Memory B cell (primary cell): Measurements from ENCODE around the gene MCU.
"Not testable (repeated sequence)": the region's sequence is repeated elsewhere in the genome, so short reads cannot be mapped to it uniquely, and the experiment has no call there.

ENCODE experiments used
- ATAC-seq: fragments of 150-1000 bp; cut with Tn5 transposase; 2 replicates; pipeline ENCODE4 v1.10.0; 2021; ENCODE audit warnings: low read depth, mild to moderate bottlenecking, moderate library complexity
- DNase-seq, 2 donors: peaks; one replicate each; pipeline ENCODE4 v3.0.0; 2022; ENCODE audit warnings: low spot score in 2 of 2
- H3K27ac Mint-ChIP-seq: one replicate; pipeline ENCODE4 v1.8.0; 2022; ENCODE audit warnings: mild to moderate bottlenecking, moderate library complexity, mixed read lengths
- H3K27me3 Mint-ChIP-seq: one replicate; pipeline ENCODE4 v1.8.0; 2022; ENCODE audit warnings: mixed read lengths
- H3K36me3 Mint-ChIP-seq: one replicate; pipeline ENCODE4 v1.8.0; 2022; ENCODE audit warnings: mild to moderate bottlenecking, mixed read lengths
- H3K4me1 Mint-ChIP-seq: one replicate; pipeline ENCODE4 v1.8.0; 2022; ENCODE audit warnings: mixed read lengths
- H3K4me3 Mint-ChIP-seq: one replicate; pipeline ENCODE4 v1.8.0; 2022; ENCODE audit warnings: mild to moderate bottlenecking, moderate library complexity, mixed read lengths
- H3K9me3 Mint-ChIP-seq: one replicate; pipeline ENCODE4 v1.8.0; 2022; ENCODE audit warnings: mixed read lengths

MCU gene

GRCh38 chr10:72747521-72747920 lies 55.6 kb downstream of the MCU start:
- Mint-ChIP-seq H3K36me3 (peaks cover 6% of the 10 kb centered on the region), H3K4me3 (no peak overlapping the region), H3K27ac (no peak overlapping the region), H3K27me3 (no peaks in the 10 kb centered on the region), H3K9me3 (no peaks in the 10 kb centered on the region), H3K4me1 (peaks cover 5% of the 10 kb centered on the region)
- DNase-seq (no peak), ATAC-seq (no peak)

DNA sequence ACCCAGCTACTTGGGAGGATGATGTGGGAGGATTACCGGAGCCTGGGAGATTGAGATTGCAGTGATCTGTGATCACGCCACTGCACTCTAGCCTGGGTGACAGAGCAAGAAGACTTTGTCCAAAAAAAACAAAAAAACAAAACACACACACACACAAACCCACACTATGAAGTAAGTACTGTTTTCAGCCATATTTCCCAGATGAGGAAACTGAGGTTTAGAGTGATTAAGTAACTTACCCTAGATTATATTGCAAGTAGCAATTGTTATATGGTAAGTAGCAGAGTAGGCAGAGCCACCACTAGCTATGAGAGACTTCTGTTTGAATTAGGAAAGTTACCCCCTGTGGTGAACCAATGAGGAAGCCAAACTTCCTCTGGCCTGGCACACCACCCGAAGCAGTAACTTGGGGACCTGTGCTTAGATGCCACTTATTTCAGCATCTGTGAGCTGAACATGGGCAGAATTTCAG lies 61.9 kb downstream of the MCU start:
- Mint-ChIP-seq H3K9me3 (no peaks in the 10 kb centered on the region), H3K27me3 (no peaks in the 10 kb centered on the region), H3K4me3 (no peak overlapping the region), H3K36me3 (peaks cover 3% of the 10 kb centered on the region), H3K27ac (no peak overlapping the region), H3K4me1 (peaks cover 7% of the 10 kb centered on the region)
- DNase-seq, result no peak
- ATAC-seq, result peak; percentile 43

DNA sequence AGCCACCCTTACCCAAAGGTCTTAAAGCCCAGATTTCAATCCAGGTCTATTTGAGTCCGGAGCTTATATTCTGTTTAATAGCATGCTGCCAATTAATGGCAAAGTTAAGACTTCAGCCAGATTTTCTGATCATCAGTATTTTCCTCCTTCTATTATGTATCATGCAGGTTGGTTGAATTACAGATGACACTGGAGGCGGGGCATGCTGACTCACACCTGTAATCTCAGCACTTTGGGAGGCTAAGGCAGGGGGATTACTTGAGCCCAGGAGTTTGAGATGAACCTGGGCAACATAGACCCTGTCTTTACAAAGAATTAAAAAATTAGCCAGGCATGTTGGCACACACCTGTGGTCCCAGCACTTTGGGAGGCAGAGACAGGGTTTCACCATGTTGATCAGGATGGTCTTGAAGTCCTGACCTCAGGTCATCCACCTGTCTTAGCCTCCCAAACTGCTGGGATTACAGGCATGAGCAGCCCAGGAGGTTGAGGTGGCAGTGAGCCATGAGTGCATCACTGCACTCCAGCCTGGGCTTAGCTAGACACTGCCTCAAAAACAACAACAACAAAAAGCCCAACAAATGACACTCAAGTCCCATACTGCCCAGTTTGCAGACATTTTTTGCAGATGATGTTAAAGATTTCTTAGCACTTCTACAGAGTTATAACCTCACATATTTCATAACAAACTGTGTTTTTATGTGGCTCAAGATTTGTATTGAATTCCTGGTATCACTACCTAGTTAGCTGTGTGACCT lies 62.5 kb downstream of the MCU start:
- H3K4me3 Mint-ChIP-seq, result no peak overlapping the region
- H3K36me3 Mint-ChIP-seq, result peaks cover 3% of the 10 kb centered on the region
- H3K27me3 Mint-ChIP-seq, result no peaks in the 10 kb centered on the region
- no peaks in the 10 kb centered on the region for H3K9me3 Mint-ChIP-seq
- H3K27ac Mint-ChIP-seq, result no peak overlapping the region
- peaks cover 7% of the 10 kb centered on the region for H3K4me1 Mint-ChIP-seq
- ATAC-seq (no peak), DNase-seq (no peak)

DNA sequence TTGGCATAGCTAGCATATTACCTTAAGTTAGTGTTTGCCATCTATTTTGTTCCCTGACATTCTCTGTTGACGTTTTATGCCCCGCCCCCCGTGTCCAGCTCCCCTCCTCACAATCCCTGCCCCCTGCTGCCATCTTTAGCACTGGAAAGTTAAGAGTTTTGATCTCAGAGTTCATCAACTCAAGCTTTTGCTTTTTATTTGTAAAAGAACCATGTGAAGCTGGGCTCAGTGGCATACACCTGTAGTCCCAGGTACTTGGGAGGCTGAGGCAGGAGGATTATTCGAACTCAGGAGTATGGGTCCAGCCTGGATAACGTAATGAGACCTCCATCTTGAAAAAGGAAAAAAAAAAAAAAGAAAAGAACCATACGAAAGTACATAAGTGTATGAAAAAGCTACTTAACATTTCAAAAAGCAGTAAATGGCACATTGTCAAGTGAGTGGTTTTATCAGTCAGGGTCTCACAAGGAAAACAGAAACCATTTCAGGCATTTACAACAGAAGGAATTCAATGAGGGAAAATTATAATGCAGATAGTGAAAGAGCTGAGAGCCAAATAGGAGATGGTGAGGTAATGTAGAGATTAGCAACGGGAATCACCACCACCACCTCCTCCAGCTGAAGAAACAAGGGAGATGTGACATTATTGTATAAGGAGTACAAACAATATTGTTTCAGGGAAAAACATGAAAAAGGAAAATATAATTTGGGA lies 64.9 kb downstream of the MCU start:
- Mint-ChIP-seq H3K4me1 (peaks cover 7% of the 10 kb centered on the region), H3K4me3 (no peak overlapping the region), H3K27me3 (no peaks in the 10 kb centered on the region), H3K36me3 (peaks cover 5% of the 10 kb centered on the region), H3K9me3 (no peaks in the 10 kb centered on the region), H3K27ac (no peak overlapping the region)
- DNase-seq (no peak), ATAC-seq (no peak)

GRCh38 chr10:72757732-72758131 lies 65.8 kb downstream of the MCU start:
- Mint-ChIP-seq H3K9me3 (no peaks in the 10 kb centered on the region), H3K4me3 (no peak overlapping the region), H3K36me3 (peaks cover 3% of the 10 kb centered on the region), H3K27me3 (no peaks in the 10 kb centered on the region), H3K4me1 (peaks cover 5% of the 10 kb centered on the region), H3K27ac (no peak overlapping the region)
- ATAC-seq, result no peak
- DNase-seq, result no peak

- H3K36me3 Mint-ChIP-seq, DNase-seq, H3K27me3 Mint-ChIP-seq, H3K9me3 Mint-ChIP-seq, H3K27ac Mint-ChIP-seq, ATAC-seq, H3K4me3 Mint-ChIP-seq, H3K4me1 Mint-ChIP-seq: not testable (repeated sequence)
Observed at GRCh38 chr10:72758930-72759329, 67.0 kb downstream of the MCU start.

- Mint-ChIP-seq H3K36me3 (peaks cover 12% of the 10 kb centered on the region), H3K27ac (no peak overlapping the region), H3K9me3 (no peaks in the 10 kb centered on the region), H3K4me1 (no peaks in the 10 kb centered on the region), H3K27me3 (no peaks in the 10 kb centered on the region), H3K4me3 (no peak overlapping the region)
- DNase-seq (no peak), ATAC-seq (no peak)
Observed at GRCh38 chr10:72759584-72759983, 67.6 kb downstream of the MCU start.

DNA sequence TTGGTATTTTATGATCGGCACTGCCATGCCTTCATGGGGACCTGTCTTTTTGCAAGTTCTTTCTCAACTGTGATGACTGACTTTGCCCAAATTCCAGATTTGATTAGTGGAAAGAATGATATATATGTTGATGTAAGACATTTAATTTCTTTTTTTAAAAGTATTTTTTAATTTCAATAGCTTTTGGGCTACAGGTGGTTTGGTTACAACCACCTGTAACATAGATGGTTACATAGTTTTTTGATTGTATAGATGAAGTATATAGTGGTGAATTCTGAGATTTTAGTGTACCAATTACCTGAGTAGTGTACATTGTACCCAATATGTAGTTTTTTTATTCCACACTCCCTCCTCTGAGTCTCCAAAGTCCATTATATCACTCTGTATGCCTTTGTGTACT lies 69.6 kb downstream of the MCU start:
- DNase-seq (no peak), ATAC-seq (no peak)
- Mint-ChIP-seq H3K4me1 (no peaks in the 10 kb centered on the region), H3K4me3 (no peak overlapping the region), H3K27ac (no peak overlapping the region), H3K9me3 (no peaks in the 10 kb centered on the region), H3K36me3 (peaks cover 15% of the 10 kb centered on the region), H3K27me3 (no peaks in the 10 kb centered on the region)

DNA sequence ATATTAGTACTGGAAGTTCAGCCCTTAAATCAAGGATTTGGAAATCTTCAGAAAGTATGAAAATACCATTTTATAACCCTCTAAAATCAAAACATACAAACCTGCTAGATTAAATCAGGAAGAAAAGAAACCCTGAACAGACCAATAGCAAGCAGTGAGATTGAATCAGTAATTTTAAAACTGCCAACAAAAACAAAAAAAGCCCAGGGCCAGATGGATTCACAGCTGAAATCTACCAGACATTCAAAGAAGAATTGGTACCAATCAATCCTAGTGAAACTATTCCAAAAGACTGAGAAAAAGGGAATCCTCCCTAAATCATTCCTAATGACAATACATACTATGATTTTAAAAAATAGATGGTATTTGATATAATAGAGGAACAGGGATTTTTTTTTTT lies 70.1 kb downstream of the MCU start:
- no peak overlapping the region for H3K27ac Mint-ChIP-seq
- no peak overlapping the region for H3K4me3 Mint-ChIP-seq
- DNase-seq (no peak), ATAC-seq (no peak)
- H3K4me1 Mint-ChIP-seq, result no peaks in the 10 kb centered on the region
- H3K9me3 Mint-ChIP-seq, result no peaks in the 10 kb centered on the region
- no peaks in the 10 kb centered on the region for H3K27me3 Mint-ChIP-seq
- H3K36me3 Mint-ChIP-seq, result peaks cover 16% of the 10 kb centered on the region

- no peak for DNase-seq
- Mint-ChIP-seq H3K27ac (no peak overlapping the region), H3K4me1 (no peaks in the 10 kb centered on the region), H3K27me3 (no peaks in the 10 kb centered on the region), H3K4me3 (no peak overlapping the region), H3K9me3 (peaks cover 4% of the 10 kb centered on the region), H3K36me3 (peaks cover 19% of the 10 kb centered on the region)
- ATAC-seq, result no peak
Observed at GRCh38 chr10:72763201-72763600, 71.3 kb downstream of the MCU start.

- Mint-ChIP-seq H3K4me3 (no peak overlapping the region), H3K36me3 (peaks cover 22% of the 10 kb centered on the region), H3K9me3 (peaks cover 7% of the 10 kb centered on the region), H3K27ac (no peak overlapping the region), H3K4me1 (no peaks in the 10 kb centered on the region), H3K27me3 (no peaks in the 10 kb centered on the region)
- DNase-seq, result no peak
- ATAC-seq, result no peak
Observed at GRCh38 chr10:72764151-72764550, 72.2 kb downstream of the MCU start.

- Mint-ChIP-seq H3K4me1 (no peaks in the 10 kb centered on the region), H3K4me3 (no peak overlapping the region), H3K27ac (no peak overlapping the region), H3K9me3 (peaks cover 12% of the 10 kb centered on the region), H3K36me3 (peaks cover 29% of the 10 kb centered on the region), H3K27me3 (no peaks in the 10 kb centered on the region)
- ATAC-seq (no peak), DNase-seq (no peak)
Observed at GRCh38 chr10:72765051-72765745, 73.3 kb downstream of the MCU start.

- H3K4me3 Mint-ChIP-seq, H3K27ac Mint-ChIP-seq, DNase-seq, H3K4me1 Mint-ChIP-seq, H3K27me3 Mint-ChIP-seq, ATAC-seq: not testable (repeated sequence)
- peaks cover 41% of the 10 kb centered on the region for H3K36me3 Mint-ChIP-seq
- peaks cover 20% of the 10 kb centered on the region for H3K9me3 Mint-ChIP-seq
Observed at GRCh38 chr10:72771195-72771594, 79.3 kb downstream of the MCU start.

DNA sequence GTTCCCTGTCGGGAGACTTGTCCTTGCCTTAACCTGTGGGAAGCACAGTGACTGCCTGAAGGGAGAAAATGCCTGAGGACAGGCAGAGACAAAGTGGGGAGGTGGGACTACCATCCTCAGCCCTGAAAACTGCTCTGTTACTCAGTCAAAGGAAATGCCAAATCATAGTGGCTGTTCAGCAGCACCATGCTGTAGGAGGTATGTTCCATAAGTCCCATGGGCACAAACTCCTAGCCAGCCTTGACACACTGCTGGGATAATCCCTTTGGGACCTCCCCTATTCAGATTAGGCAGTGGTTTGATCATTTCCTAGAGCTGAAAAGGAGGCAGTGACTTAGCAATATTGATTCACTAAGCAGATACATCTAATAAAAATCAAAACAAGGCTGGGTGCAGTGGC lies 80.1 kb downstream of the MCU start:
- ATAC-seq (no peak), DNase-seq (no peak)
- Mint-ChIP-seq H3K27ac (no peak overlapping the region), H3K36me3 (peaks cover 39% of the 10 kb centered on the region), H3K27me3 (no peaks in the 10 kb centered on the region), H3K4me3 (no peak overlapping the region), H3K4me1 (peaks cover 2% of the 10 kb centered on the region), H3K9me3 (peaks cover 24% of the 10 kb centered on the region)
